HG03060 (cell line): Measurements from ENCODE around the gene KRTAP4-11.
"Not testable (repeated sequence)": the region's sequence is repeated elsewhere in the genome, so short reads cannot be mapped to it uniquely, and the experiment has no call there.

Experiments used
- ATAC-seq: cut with Tn5 transposase; IDR thresholded peaks from one replicate; pipeline ENCODE4 v1.9.1; 2021; ENCODE audit warnings: low read depth, moderate number of reproducible peaks; ENCODE audit not compliant: unreplicated experiment

The KRTAP4-11 gene

DNA sequence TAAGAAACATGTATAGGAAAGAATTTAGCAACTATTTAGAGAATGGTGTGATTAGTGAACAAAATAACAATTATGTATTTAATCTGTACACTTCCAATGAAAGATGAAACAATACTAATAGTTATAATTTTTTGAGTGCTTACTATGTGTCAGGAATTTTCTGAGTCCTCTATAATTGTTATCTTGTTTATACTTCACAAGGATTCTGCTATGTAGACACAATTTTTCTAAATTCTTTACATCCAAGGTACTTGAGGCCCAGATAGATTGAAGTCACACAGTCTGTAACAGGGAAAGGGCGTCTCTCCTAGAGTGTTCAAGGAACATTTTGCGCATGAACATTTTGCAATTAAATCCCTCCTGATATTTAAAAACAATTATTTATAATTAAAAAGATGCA, 6.9 kb upstream of the KRTAP4-11 start:
- ATAC-seq = no peak

DNA sequence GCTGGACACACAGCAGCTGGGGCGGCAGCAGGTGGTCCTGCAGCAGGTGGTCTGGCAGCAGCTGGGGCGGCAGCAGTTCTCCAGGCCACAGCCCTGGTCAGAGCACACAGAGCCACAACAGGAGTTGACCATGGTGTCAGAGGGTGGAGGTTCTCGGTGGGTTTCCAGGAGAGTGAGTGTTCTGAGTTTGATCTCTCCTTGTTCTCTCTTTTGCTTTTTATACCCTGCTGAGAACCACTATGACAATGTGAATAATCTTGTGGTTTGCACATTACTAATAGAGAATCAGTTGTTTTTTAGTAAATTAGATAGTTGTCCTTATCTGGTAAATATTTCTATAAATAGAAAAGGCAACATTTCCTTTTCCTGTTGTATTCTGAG, 5.8 kb upstream of the KRTAP4-11 start, which contains the start of gene KRTAP4-12:
Gene KRTAP4-12 (minus strand): TSS at position 192 of the 381 bp plus-strand sequence. CDS start 60 bp downstream, at position 132.
- not testable (repeated sequence) for ATAC-seq

DNA sequence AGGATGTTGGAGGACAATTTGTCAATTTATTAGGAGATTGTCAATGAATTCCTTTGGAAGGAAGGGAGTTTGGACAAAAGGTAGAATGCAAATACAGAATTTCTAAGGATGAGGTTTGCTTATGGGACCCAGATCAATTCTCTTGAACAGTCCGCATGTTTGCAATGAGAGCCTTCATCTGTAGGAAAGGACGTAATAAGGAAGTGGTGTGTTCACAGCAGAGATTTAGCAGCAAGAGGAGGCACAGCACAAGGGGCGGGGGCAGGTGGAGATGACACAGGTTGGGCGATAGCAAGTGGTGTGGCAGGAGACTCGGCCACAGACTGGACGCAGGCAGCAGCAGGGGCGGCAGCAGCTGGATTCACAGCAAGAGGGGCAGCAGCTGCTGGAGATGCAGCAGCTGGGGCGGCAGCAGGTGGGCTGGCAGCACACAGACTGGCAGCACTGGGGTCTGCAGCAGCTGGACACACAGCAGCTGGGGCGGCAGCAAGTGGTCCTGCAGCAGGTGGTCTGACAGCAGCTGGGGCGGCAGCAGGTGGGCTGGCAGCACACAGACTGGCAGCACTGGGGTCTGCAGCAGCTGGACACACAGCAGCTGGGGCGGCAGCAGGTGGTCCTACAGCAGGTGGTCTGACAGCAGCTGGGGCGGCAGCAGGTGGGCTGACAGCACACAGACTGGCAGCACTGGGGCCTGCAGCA, 5.3 kb upstream of the KRTAP4-11 start:
- not testable (repeated sequence) for ATAC-seq

DNA sequence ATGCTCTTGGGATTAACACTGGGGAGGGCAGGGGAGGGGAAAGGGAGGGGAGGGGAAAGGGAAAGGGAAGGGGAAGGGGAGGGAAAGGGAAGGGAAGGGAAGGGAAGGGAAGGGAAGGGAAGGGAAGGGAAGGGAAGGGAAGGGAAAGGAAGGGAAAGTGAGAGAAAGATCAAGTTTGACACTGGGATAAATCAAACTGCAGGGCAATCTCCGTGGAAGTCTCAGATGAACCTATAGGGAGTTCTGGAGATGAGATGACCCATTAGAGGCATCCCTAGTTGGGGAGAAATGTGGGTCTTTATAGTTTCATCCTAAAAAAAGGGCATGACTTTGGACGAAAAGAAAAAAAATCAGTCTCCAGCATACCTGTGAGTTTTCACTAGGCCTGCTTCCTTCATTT, 3.6 kb upstream of the KRTAP4-11 start:
- ATAC-seq = no peak

DNA sequence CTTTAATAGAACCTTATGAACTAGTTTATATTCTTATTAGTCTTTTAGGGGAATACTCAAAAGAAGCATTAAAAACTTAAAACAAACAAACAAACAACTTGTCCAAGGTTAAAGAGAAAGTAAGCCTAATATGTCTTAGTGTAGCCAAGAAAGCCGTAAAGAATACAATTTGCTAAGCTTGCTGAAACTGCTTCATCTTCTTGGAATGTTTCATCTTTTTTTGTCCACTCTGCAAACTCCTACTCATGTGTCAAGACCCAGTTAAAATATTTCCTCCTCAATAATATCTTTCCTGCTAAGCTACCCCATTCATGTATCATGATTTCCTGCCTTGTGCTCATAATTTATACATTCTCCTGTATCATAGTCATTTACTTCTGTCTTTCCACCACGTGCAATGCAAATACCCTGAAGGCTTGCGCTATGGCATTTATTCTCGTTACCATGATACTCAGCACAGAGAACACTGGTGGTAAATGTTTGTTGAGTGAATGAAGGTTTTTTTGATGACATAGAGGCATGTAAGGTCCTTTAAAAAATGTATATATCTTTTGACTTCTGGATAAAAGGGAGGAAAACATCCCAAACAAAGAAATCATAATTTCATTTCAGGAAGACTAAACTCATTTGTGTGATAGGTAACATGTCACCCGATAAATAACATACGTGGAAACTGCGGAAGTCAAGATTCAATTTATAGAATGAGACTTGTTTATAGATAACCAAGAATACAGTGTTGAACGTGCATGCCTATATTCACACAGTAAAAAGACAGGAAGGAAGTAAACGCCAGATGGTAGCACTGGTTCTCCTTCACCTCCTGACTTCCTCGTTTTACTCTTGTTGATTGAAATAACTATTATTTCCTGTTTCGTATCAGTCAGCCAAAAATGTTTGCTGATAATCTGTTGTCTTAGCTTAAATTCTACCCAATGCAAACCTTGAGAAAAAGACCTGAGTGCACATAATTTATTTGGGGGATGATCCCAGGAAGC, 1.8 kb upstream of the KRTAP4-11 start:
- ATAC-seq = not testable (repeated sequence)

DNA sequence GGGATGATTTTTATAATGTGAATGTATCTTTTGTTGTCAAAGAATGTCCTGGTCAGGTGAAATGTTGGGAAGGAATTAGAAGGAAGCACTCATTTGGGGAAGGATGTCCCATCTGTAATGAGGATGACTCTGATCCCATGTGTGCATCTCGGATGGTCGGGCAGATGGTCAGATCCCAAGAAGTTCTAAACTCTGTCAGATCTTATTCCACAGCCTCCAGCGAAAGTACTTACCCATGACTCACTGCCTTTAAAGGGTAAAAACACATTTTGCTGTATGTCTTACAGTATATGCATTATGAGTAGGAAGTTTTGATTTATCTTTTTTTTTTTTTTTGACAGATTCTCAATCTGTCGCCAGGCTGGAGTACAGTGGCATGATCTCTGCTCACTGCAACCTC, 548 bp upstream of the KRTAP4-11 start:
- no peak for ATAC-seq

DNA sequence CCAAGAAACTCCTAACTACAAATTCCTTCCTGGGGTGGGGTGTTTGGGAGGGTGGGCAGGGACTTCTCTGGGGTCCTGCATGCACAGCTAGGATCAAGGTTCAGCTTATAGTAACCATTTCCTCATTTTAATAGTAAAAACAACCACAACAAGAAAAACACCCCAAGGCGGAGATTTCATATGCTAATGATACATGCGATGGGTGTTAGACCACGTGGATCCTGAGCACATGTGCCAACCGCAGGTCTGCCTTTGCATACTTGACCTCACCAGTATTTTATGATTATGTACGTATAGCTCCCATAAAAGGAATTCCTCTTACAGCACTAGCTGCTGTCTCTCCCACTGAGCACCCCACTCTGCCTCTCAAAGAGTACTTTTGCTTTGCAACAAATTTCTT, 1.9 kb downstream of the KRTAP4-11 start:
- ATAC-seq = no peak

DNA sequence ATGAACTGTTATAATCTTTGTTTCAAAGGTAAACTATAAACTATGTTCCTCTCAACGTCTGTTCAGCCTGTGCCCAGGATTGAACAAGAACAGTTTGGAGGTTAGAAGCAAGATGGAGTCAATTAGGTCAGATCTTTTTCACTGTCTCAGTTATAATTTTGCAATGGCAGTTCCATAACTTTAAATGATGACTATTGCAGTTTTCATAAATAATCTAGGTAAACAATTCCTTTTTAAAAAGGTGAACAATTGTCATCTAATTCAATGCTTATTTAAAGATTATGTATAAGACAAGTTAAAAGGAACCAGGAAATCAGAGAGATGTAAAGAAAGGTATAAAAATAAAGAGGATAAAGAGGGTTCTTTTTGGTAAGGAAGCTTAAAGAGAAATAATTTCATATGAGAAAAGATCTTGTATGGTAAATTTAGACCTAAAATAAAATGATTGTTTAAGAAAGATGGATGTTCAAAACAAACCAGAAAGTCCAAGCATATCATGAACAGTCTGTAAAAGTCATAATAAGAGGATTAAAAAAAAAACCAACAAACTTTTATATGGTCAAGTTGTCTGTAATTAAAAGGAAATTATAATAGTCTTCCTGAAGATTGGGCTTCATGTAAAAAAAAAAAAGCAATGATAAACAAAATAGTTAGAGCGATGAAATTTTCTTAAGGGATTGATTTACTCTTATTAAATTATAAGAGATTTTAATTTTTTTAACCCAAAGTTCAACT, 6.9 kb downstream of the KRTAP4-11 start:
- ATAC-seq = no peak

DNA sequence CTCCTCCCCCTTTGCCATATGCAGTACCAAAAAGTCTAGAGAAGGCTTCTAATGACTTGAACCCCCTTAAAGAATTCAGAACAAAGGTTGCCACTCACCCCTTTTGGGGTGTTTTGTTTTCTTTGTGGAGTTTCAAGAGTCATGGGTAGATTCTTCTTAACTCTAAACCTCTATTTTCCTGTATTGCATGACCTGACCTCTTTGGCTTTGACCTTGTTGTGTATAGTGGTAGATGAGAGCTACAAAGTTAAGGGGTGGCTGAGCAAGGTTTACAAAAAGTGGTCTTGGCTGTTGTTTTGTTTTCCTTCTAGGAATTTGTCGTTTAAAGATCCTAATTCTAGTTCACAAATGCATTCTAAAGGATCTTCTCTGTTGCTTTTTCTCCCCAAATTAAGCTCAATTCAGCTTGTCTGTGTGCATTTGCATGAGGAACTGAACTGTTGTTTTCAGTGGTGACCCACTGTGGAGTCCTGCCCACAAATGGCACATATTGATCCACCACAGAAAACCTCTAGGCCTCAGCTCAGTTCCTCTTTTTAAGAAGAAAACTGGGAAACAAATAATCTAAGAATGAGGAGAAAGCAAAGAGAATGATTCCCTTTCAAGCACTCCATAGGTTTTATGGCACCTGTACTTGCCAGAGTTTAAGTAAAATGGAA, 9.3 kb downstream of the KRTAP4-11 start:
- ATAC-seq = not testable (repeated sequence)

DNA sequence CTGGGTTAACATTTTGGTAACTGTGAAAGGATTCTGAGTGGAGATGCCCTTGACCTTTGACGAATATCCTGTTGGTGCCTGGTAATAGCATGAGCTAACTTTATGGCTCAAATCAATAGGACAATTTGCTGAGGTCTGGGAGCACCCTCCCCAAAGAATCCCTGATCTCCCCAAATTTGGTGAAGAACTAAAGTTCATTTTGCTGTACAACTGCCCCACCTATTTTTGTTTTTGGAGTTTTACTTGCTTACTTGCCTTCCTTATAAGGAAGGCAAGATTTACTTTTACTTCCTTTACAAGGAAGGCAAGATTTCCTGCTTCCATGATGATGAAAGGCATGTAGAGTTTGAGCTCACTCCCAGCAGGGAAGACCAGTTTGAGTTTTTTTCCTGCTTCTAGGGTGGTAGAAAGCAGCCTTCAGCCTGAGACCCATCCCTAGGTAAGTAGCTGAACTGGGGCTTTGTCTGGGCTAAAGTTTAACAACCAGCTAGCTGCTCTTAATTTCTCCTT, 10.2 kb downstream of the KRTAP4-11 start:
- no peak for ATAC-seq

DNA sequence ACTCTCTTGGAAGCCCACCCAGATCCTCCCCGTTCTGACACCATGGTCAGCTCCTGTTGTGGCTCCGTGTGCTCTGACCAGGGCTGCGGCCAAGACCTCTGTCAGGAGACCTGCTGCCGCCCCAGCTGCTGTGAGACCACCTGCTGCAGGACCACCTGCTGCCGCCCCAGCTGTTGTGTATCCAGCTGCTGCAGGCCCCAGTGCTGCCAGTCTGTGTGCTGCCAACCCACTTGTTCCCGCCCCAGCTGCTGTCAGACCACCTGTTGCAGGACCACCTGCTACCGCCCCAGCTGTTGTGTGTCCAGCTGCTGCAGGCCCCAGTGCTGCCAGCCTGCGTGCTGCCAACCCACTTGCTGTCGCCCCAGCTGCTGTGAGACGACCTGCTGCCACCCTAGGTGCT, 12.8 kb downstream of the KRTAP4-11 start, which contains the start of gene KRTAP4-9:
Gene KRTAP4-9 (plus strand): TSS at position 43 of the 400 bp plus-strand sequence. CDS start 0 bp downstream, at position 43.
- ATAC-seq = not testable (repeated sequence)

DNA sequence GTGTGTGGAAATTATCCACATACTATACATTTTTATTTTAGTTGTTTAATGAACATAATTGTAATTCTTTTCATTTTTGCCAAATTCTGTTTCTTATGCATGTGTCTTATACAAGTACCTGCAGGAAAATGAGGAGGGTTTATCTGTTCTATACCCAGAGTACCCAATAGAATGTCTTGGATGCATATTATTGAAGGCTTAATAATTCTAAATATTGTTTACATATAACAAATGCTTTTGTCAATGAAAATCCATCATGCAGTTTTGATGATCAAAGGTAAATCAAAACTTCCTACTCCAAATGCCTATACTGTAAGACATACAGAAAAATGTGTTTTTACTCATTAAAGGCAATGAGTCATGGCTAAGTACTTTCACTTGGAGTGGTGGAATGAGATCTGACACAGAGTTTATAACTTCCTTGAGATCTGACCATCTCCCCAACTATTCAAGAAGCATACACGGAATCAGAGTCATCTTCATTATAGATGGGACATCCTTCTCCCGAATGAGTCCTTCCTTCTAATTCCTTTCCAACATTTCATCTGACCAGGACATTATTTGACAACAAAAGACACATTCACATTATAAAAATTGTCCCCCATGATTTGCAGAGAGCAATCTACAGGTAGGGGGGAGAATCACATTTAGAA, 13.7 kb downstream of the KRTAP4-11 start:
- ATAC-seq = not testable (repeated sequence)

DNA sequence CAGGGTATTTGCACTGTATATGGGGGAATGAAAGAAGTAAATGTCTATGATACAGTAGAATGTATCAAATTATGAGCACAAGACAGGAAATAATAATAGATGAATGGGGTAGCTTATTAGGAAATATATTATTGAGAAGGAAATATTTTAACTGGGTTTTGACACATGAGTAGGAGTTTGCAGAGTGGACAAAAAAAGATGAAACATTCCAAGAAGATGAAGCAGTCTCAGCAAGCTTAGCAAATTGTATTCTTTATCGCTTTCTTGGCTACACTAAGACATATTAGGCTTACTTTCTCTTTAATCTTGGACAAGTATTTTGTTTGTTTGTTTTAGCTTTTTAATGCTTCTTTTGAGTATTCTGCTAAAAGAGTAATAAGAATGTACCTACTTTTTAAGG, 14.3 kb downstream of the KRTAP4-11 start:
- no peak for ATAC-seq

DNA sequence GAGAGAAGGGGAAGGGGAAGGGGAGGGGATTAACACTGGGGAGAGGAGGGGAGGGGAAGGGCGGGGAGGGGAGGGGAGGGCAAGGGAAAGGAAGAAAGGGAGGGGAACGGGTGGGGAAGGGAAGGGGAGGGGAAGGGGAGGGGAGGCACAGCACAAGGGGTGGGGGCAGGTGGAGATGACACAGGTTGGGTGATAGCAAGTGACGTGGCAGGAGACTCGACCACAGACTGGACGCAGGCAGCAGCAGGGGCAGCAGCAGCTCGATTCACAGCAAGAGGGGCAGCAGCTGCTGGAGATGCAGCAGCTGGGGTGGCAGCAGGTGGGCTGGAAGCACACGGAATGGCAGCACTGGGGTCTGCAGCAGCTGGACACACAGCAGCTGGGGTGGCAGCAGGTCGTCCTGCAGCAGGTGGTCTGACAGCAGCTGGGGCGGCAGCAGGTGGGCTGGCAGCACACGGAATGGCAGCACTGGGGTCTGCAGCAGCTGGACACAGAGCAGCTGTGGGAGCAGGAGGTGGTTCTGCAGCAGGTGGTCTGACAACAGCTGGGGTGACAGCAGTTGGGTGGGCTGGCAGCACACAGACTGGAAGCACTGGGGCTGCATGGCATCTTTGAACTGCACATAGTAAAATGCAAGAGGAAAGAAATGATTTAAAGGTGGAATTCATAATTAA, 16.4 kb downstream of the KRTAP4-11 start, which contains the start of gene KRTAP4-16:
Gene KRTAP4-16 (minus strand): TSS at position 624 of the 674 bp plus-strand sequence. CDS start 0 bp downstream, at position 624.
- no peak for ATAC-seq

DNA sequence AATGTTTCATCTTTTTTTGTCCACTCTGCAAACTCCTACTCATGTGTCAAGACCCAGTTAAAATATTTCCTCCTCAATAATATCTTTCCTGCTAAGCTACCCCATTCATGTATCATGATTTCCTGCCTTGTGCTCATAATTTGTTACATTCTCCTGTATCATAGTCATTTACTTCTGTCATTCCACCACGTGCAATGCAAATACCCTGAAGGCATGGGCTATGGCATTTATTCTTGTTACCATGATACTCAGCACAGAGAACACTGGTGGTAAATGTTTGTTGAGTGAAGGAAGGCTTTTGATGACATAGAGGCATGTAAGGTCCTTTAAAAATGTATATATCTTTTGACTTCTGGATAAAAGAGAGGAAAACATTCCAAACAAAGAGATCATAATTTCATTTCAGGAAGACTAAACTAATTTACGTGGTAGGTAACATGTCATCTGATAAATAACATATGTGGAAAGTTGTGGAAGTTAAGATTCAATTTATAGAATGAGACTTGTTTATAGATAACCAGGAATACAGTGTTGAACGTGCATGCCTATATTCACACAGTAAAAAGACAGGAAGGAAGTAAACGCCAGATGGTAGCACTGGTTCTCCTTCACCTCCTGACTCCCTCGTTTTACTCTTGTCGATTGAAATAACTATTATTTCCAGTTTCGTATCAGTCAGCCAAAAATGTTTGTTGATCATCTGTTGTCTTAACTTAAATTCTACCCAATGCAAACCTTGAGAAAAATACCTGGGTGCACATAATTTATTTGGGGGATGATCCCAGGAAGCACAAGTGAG, 18.3 kb downstream of the KRTAP4-11 start:
- not testable (repeated sequence) for ATAC-seq

DNA sequence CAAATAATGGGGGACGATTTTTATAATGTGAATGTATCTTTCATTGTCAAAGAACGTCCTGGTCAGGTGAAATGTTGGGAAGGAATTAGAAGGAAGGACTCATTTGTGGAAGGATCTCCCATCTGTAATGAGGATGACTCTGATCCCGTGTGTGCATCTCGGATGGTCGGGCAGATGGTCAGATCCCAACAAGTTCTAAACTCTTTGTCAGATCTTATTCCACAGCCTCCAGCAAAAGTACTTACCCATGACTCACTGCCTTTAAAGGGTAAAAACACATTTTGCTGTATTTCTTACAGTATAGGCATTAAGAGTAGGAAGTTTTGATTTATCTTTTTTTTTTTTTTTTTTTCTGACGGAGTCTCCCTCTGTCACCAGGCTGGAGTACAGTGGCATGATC, 19.7 kb downstream of the KRTAP4-11 start:
- ATAC-seq = no peak

DNA sequence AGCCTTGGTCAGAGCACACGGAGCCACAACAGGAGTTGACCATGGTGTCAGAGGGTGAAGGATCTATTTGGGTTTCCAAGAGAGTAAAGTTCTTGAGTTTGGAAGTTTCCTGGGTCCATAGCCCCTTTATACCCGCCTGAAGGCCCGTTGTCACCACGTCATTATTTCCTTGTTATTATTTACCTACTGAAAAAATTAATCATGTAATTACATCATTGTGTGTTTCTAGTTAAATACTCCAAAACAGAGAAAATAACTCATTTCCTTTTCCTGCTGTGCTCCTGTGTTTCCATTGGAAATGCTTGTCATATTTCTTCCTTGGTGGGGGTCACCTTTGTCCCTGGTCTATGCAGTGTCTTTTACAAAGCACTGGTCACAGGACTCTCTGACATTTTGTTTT, 20.1 kb downstream of the KRTAP4-11 start, which contains the start of gene KRTAP4-8:
Gene KRTAP4-8 (minus strand): TSS at position 101 of the 400 bp plus-strand sequence. CDS start 58 bp downstream, at position 43.
- no peak for ATAC-seq

DNA sequence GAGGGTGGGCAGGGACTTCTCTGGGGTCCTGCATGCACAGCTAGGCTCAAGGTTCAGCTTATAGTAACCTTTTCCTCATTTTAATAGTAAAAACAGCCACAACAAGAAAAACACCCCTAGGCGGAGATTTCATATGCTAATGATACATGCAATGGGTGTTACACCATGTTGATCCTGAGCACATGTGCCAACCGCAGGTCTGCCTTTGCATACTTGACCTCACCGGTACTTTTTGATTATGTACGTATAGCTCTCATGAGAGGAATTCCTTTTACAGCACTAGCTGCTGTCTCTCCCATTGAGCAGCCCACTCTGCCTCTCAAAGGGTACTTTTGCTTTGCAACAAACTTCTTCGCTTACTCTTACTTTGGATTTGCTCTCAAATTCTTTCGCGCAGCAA, 22.1 kb downstream of the KRTAP4-11 start:
- no peak for ATAC-seq
